Stimulated activated CD4-positive, alpha-beta T cell treated with anti-CD3 and anti-CD28 coated beads, Interleukin-15, amount 100 ng/mL, for 24 hours (primary cell): ENCODE data around the gene HASPIN.
"Not testable (repeated sequence)": the region's sequence is repeated elsewhere in the genome, so short reads cannot be mapped to it uniquely, and the experiment has no call there.

ENCODE experiments used
- DNase-seq: peaks from one replicate; pipeline ENCODE4 v3.0.0-alpha.2; 2020

The HASPIN gene

DNA sequence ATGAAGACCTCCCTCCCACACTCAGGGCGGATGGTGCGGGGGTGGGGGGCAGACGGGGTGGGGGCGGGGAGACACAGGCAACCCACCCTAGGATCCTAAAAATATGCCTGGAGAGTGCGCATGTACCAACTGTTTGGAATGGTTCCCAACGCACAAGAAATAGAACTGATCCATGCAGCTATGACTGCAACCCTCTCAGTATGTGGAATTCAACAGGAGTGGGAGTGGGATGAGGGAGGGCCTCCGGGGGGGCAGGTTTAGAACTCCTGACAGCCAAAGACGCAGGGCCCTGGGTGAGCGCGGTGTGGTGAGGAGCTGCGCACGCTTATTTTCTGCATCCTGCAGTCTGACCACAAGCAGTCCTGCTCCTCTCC, 26.6 kb upstream of the HASPIN start:
- DNase-seq, result no peak

GRCh38 chr17:3698139-3698538, 25.6 kb upstream of the HASPIN start:
- DNase-seq, result no peak

- DNase-seq, result no peak
These were observed 23.8 kb upstream of the HASPIN start for GRCh38 chr17:3699951-3700350.

GRCh38 chr17:3702041-3702539, 21.6 kb upstream of the HASPIN start:
- not testable (repeated sequence) for DNase-seq

- no peak for DNase-seq
These were observed 18.6 kb upstream of the HASPIN start for GRCh38 chr17:3704931-3705717.

- DNase-seq, result not testable (repeated sequence)
These were observed 18.1 kb upstream of the HASPIN start for GRCh38 chr17:3705718-3705984.

- DNase-seq, result no peak
These were observed 15.3 kb upstream of the HASPIN start for GRCh38 chr17:3708366-3708765.

GRCh38 chr17:3710951-3711383, 12.7 kb upstream of the HASPIN start:
- DNase-seq, result peak; percentile 77

DNA sequence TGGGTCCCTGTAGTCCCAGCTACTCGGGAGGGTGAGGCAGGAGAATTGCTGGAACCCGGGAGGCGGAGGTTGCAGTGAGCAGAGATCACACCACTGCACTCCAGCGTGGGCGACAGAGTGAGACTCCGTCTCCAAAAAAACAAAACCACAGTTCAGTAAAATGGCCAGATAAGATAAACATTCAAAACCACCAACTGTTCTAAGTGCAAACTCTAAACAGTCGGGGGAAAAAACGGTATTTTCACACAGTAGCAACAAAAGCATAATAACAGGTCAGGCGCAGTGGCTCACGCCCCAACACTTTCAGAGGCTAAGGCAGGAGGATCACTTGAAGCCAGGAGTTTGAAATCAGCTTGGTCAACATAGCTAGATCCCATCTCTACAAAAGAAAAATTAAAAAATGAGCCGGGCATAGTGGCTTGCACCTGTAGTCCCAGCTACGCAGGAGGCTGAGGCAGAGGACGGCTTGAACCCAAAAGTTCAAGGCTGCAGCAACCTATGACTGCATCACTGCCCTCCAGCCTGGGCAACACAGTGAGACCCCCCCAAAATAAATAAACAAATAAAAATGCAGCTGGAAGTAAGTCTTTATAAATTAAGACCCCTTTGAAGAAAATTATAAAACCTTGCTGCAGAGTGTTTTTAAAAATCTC, 10.8 kb upstream of the HASPIN start:
- peak; percentile 67 for DNase-seq

- DNase-seq, result no peak
These were observed 8.4 kb upstream of the HASPIN start for GRCh38 chr17:3715296-3715695.

- no peak for DNase-seq
These were observed 5.5 kb upstream of the HASPIN start for GRCh38 chr17:3718201-3718600.

DNA sequence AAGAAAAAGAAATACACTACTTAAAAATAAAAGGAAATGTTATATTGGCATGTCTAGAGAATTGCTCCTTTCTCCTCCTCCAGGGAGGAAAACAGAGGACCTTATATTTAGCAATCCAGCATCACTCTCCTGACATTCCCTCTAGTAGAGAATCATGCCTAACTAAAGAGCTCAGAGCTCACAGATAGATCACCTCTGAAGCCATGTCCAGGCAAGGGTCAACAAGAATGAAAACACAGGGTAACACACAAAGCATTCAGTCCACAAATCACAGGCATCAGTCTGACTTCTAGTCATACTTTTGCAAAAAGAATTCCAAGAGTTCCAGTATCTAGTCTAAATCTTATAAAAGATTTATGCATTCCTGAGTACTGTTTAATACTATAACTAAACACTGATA, 4.4 kb upstream of the HASPIN start:
- DNase-seq, result no peak

GRCh38 chr17:3722716-3723115, 987 bp upstream of the HASPIN start:
- DNase-seq, result no peak

GRCh38 chr17:3723188-3723555, 531 bp upstream of the HASPIN start:
- no peak for DNase-seq

GRCh38 chr17:3724378-3725077, 825 bp downstream of the HASPIN start:
- no peak for DNase-seq

- no peak for DNase-seq
These were observed 3.3 kb downstream of the HASPIN start for GRCh38 chr17:3727041-3727440.

GRCh38 chr17:3728099-3728498, 4.4 kb downstream of the HASPIN start:
- not testable (repeated sequence) for DNase-seq

GRCh38 chr17:3729881-3730280, 6.2 kb downstream of the HASPIN start:
- DNase-seq, result no peak

DNA sequence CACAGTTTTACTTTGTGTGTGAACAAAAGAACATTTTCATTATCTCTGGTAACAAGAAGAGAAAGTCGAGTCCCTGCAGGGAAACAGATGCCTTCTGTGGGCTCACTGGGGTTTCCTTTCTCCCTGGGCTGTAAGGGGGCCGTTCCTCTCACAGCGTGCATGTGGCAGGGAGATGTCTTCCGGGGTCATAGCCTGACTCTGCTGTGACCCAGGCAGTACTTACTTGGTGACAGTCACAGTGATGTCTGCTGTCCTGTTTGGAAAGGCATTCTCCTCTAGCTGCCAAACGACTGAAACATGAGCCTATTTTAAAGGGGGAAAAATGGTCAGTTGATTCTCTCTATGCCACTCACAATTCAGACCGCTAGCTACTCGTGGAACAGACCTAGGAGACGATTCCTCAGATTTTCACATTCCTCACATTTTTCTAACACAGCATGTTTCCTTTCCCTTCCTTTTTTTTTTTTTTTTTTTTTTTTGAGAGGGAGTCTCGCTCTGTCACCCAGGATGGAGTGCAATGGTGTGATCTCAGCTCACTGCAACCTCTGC, 7.3 kb downstream of the HASPIN start:
- DNase-seq, result no peak

DNA sequence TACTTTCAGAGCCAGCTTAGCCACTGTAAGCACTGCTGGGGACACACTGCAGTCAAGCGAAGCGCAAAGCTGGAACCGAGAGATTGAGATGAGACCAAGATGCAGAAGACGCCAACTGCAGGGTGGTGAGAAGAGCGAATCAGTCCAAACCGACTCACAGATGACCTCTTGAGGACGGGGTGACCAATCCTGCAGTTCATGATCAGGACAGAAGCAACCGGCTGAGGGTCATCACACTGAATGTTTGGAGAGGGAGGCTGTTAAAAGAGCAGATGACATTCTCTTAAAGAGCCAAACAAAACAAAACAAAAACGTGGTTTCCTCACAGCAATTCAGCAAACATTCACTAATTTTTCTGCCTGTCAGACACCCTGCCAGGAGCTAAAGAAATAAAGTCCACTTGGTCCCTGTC, 8.5 kb downstream of the HASPIN start:
- no peak for DNase-seq

GRCh38 chr17:3734911-3735276, 11.2 kb downstream of the HASPIN start:
- DNase-seq, result not testable (repeated sequence)

DNA sequence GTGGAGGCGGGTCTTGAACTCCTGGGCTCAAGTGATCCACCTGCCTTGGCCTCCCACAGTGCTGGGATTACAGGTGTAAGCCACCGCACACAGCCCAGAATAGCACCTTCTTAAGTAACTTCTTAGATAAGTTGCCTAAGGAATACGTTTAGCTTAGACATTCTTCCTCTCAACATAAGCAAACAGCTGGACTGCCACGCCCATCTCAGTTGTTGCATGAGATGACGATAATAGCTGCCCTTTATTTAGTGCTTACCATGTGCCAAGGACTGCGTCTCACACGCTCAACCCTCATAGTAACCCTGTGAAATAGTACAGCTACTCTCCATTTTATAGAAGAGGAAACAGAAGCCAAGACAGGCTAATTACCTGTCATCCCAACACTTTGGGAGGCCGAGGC, 11.8 kb downstream of the HASPIN start:
- no peak for DNase-seq

DNA sequence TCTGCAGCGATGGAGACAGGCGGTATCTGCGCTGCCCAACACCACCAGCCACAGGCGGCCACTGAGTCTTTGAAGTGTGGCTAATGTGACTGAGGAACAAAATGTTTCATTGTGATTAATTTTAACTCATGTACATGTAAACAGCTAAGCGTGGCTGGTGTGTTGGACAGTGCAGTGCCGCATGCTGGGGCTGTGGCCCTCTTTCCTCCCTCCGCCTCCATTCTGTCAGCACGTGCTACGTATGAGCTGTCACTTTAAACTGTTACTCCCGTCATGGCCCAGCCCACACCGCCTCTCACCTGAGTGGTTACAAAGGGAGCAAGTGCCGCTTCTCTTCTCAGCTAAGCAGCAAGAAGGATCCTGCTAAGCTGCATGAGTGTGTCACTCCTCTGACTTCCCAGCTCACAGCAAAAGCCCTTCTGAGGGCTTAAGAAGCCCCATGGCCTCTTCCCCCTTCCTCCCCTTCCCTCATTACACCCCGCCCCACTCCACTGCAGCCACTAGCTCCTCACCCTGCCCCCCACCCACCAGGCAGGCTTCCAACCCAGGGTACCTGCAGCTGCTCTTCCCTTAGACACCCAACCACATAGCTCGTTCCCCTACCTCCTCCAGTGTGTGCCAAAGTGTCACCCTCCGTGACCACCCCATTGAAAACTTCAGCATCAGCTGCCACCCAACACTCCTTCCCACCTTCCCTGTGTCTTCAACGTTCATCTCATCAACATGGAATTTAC, 15.0 kb downstream of the HASPIN start:
- peak; percentile 82 for DNase-seq
